ENCODE measurements around the gene BORCS6. TPM values are rescaled to one million over a fixed set of nuclear protein-coding genes. Genes with fewer than 3 reads are reported as not detected.
A peak's percentile ranks its signal among the peaks of the same experiment; 100 is the strongest.

Gene BORCS6
- total RNA-seq, 1 experiment from 2014 or later, result 3.7 TPM

GRCh38 chr17:8212312-8213180, 22.6 kb upstream of the BORCS6 start:
- TF ChIP-seq CTCF (IDR thresholded peaks at IDR 0.05; ENCODE audit: unreplicated experiment), result no peak
- Mint-ChIP-seq H3K4me3 (ENCODE audit: low read depth, unreplicated experiment) (no peak overlapping the region), H3K27me3 (ENCODE audit: unreplicated experiment) (no peaks in the 10 kb centered on the region), H3K36me3 (ENCODE audit: insufficient read depth, unreplicated experiment) (peaks cover 19% of the 10 kb centered on the region), H3K27ac (ENCODE audit: unreplicated experiment) (no peak overlapping the region), H3K4me1 (ENCODE audit: low read depth, unreplicated experiment) (peaks cover 6% of the 10 kb centered on the region), H3K9me3 (ENCODE audit: low read depth, unreplicated experiment) (no peaks in the 10 kb centered on the region)
- CTCF ChIA-PET, result interaction anchor here (1.8 kb wide), 1 partner anchor 22 kb away, joined by 4 read pairs; the partner anchor contains the start of gene BORCS6
- BruUV-seq (replicated peaks), result no TSS peak
- DNase-seq, result no peak
- intact Hi-C loops (cut with micrococcal nuclease; ENCODE audit: unreplicated experiment), result no loop called here

- Mint-ChIP-seq H3K27ac (ENCODE audit: unreplicated experiment) (peak overlapping the region; percentile 87), H3K4me3 (ENCODE audit: low read depth, unreplicated experiment) (peak overlapping the region; percentile 92), H3K9me3 (ENCODE audit: low read depth, unreplicated experiment) (no peaks in the 10 kb centered on the region), H3K36me3 (ENCODE audit: insufficient read depth, unreplicated experiment) (peaks cover 34% of the 10 kb centered on the region), H3K27me3 (ENCODE audit: unreplicated experiment) (no peaks in the 10 kb centered on the region), H3K4me1 (ENCODE audit: low read depth, unreplicated experiment) (peaks cover 6% of the 10 kb centered on the region)
- DNase-seq, result no peak
- intact Hi-C loops (cut with micrococcal nuclease; ENCODE audit: unreplicated experiment), result no loop called here
- TSS peak; percentile 73 for BruUV-seq (replicated peaks)
- CTCF ChIA-PET, result interaction anchor here (0.6 to 1.9 kb wide), 3 partner anchors 10 to 21 kb away, joined by 3 to 12 read pairs (median 7); partner anchors contain the start of gene BORCS6
- TF ChIP-seq CTCF (IDR thresholded peaks at IDR 0.05; ENCODE audit: unreplicated experiment), result no peak
These were observed 20.9 kb upstream of the BORCS6 start for GRCh38 chr17:8210761-8211458.

- no peaks in the 10 kb centered on the region for H3K27me3 Mint-ChIP-seq (ENCODE audit: unreplicated experiment)
- CTCF ChIA-PET, result interaction anchor here (0.6 to 1.9 kb wide), 3 partner anchors 11 to 20 kb away, joined by 3 to 12 read pairs (median 7); partner anchors contain the start of gene BORCS6
- H3K9me3 Mint-ChIP-seq (ENCODE audit: low read depth, unreplicated experiment), result no peaks in the 10 kb centered on the region
- H3K4me3 Mint-ChIP-seq (ENCODE audit: low read depth, unreplicated experiment), result peak within 1 kb of the TSS; percentile 92
- peak; percentile 92 for DNase-seq
- H3K36me3 Mint-ChIP-seq (ENCODE audit: insufficient read depth, unreplicated experiment), result peaks cover 38% of the 10 kb centered on the region
- TF ChIP-seq CTCF (IDR thresholded peaks at IDR 0.05; ENCODE audit: unreplicated experiment), result no peak
- H3K27ac Mint-ChIP-seq (ENCODE audit: unreplicated experiment), result peak within 1 kb of the TSS; percentile 87
- peaks cover 6% of the 10 kb centered on the region for H3K4me1 Mint-ChIP-seq (ENCODE audit: low read depth, unreplicated experiment)
- BruUV-seq (replicated peaks), result TSS peak; percentile 88
- intact Hi-C loops (cut with micrococcal nuclease; ENCODE audit: unreplicated experiment), result no loop called here
These were observed 20.2 kb upstream of the BORCS6 start, which contains the start of gene AURKB for GRCh38 chr17:8209907-8210760. Gene AURKB (minus strand): TSS chr17:8210575. CDS start chr17:8210224, 351 bp downstream.

GRCh38 chr17:8206536-8206935, 16.6 kb upstream of the BORCS6 start:
- no peak for DNase-seq
- H3K27ac Mint-ChIP-seq (ENCODE audit: unreplicated experiment), result no peak overlapping the region
- no peaks in the 10 kb centered on the region for H3K9me3 Mint-ChIP-seq (ENCODE audit: low read depth, unreplicated experiment)
- intact Hi-C loops (cut with micrococcal nuclease; ENCODE audit: unreplicated experiment), result no loop called here
- CTCF ChIA-PET, result no interaction called here
- H3K4me3 Mint-ChIP-seq (ENCODE audit: low read depth, unreplicated experiment), result no peak overlapping the region
- H3K36me3 Mint-ChIP-seq (ENCODE audit: insufficient read depth, unreplicated experiment), result peaks cover 48% of the 10 kb centered on the region
- no peak for TF ChIP-seq CTCF (IDR thresholded peaks at IDR 0.05; ENCODE audit: unreplicated experiment)
- no peaks in the 10 kb centered on the region for H3K27me3 Mint-ChIP-seq (ENCODE audit: unreplicated experiment)
- no TSS peak for BruUV-seq (replicated peaks)
- H3K4me1 Mint-ChIP-seq (ENCODE audit: low read depth, unreplicated experiment), result peaks cover 6% of the 10 kb centered on the region

All from Calu3 (cell line).